ENCODE measurements around the gene CCDC88A. TPM values are rescaled to one million over a fixed set of nuclear protein-coding genes. Genes with fewer than 3 reads are reported as not detected.

Gene CCDC88A
- total RNA-seq, 1 experiment from 2014 or later = 21.6 TPM

- TF ChIP-seq EZH2 (IDR thresholded peaks at IDR 0.05; ENCODE audit: low read length, unreplicated experiment) (no peak), CTCF (conservative IDR thresholded peaks at IDR 0.05; ENCODE audit: low read depth, low read length) (no peak), EZH2phosphoT487 (IDR thresholded peaks at IDR 0.05; ENCODE audit: borderline replicate concordance, low read length) (no peak)
- intact Hi-C loops (cut with micrococcal nuclease) = no loop called here
- Histone ChIP-seq H3K27me3 (ENCODE audit: low read length) (no peaks in the 10 kb centered on the region), H4K20me1 (ENCODE audit: low read length) (no peaks in the 10 kb centered on the region), H3K4me2 (ENCODE audit: low read length) (no peak overlapping the region), H3K4me3 (ENCODE audit: low read length) (no peak overlapping the region), H3K36me3 (ENCODE audit: low read depth, low read length) (no peaks in the 10 kb centered on the region), H2AFZ (ENCODE audit: low read length) (no peak overlapping the region), H3K9ac (ENCODE audit: low read length) (no peak overlapping the region), H3K9me3 (ENCODE audit: low read length) (no peaks in the 10 kb centered on the region), H3F3A (ENCODE audit: low read length, unreplicated experiment) (no peaks in the 10 kb centered on the region), H3K4me1 (ENCODE audit: insufficient read depth, low read length) (peaks cover 6% of the 10 kb centered on the region; the same call in 1 of the 2 replicates), H3K27ac (ENCODE audit: low read length) (no peak overlapping the region), H3K79me2 (ENCODE audit: low read length) (no peaks in the 10 kb centered on the region), H3K9me2 (replicated peaks; ENCODE audit: low read length) (no peaks in the 10 kb centered on the region)
- DNase-seq (no peak), ATAC-seq (no peak)
- ChIA-PET POLR2A (ENCODE audit: unreplicated experiment) (no interaction called here), CTCF (no interaction called here)
- BruUV-seq (replicated peaks) = no TSS peak
These were observed 64.2 kb downstream of the CCDC88A start for GRCh38 chr2:55355451-55355850.

GRCh38 chr2:55351672-55352071 is 68.0 kb downstream of the CCDC88A start:
- H3K36me3 ChIP-seq (ENCODE audit: low read depth, low read length) = no peaks in the 10 kb centered on the region
- H3K9me2 ChIP-seq (replicated peaks; ENCODE audit: low read length) = no peaks in the 10 kb centered on the region
- BruUV-seq (replicated peaks) = no TSS peak
- H3K27ac ChIP-seq (ENCODE audit: low read length) = no peak overlapping the region
- H3K4me2 ChIP-seq (ENCODE audit: low read length) = no peak overlapping the region
- ATAC-seq (no peak), DNase-seq (no peak)
- no peak overlapping the region for H2AFZ ChIP-seq (ENCODE audit: low read length)
- no peaks in the 10 kb centered on the region for H3K4me1 ChIP-seq (ENCODE audit: insufficient read depth, low read length)
- no peaks in the 10 kb centered on the region for H3K9me3 ChIP-seq (ENCODE audit: low read length)
- H3K9ac ChIP-seq (ENCODE audit: low read length) = no peak overlapping the region
- intact Hi-C loops (cut with micrococcal nuclease) = no loop called here
- no peaks in the 10 kb centered on the region for H3K27me3 ChIP-seq (ENCODE audit: low read length)
- no peaks in the 10 kb centered on the region for H4K20me1 ChIP-seq (ENCODE audit: low read length)
- TF ChIP-seq CTCF (conservative IDR thresholded peaks at IDR 0.05; ENCODE audit: low read depth, low read length) (no peak), EZH2phosphoT487 (IDR thresholded peaks at IDR 0.05; ENCODE audit: borderline replicate concordance, low read length) (no peak), EZH2 (IDR thresholded peaks at IDR 0.05; ENCODE audit: low read length, unreplicated experiment) (no peak)
- CTCF ChIA-PET = no interaction called here
- no peaks in the 10 kb centered on the region for H3F3A ChIP-seq (ENCODE audit: low read length, unreplicated experiment)
- no peak overlapping the region for H3K4me3 ChIP-seq (ENCODE audit: low read length)
- no peaks in the 10 kb centered on the region for H3K79me2 ChIP-seq (ENCODE audit: low read length)
- POLR2A ChIA-PET (ENCODE audit: unreplicated experiment) = no interaction called here

GRCh38 chr2:55345064-55345463 is 74.6 kb downstream of the CCDC88A start:
- Histone ChIP-seq H3K4me3 (ENCODE audit: low read length) (no peak overlapping the region), H3K27ac (ENCODE audit: low read length) (no peak overlapping the region), H3K27me3 (ENCODE audit: low read length) (no peaks in the 10 kb centered on the region), H3F3A (ENCODE audit: low read length, unreplicated experiment) (no peaks in the 10 kb centered on the region), H3K9ac (ENCODE audit: low read length) (no peak overlapping the region), H2AFZ (ENCODE audit: low read length) (no peak overlapping the region), H3K36me3 (ENCODE audit: low read depth, low read length) (no peaks in the 10 kb centered on the region), H3K4me2 (ENCODE audit: low read length) (no peak overlapping the region), H3K4me1 (ENCODE audit: insufficient read depth, low read length) (no peaks in the 10 kb centered on the region), H3K9me2 (replicated peaks; ENCODE audit: low read length) (no peaks in the 10 kb centered on the region), H4K20me1 (ENCODE audit: low read length) (no peaks in the 10 kb centered on the region), H3K79me2 (ENCODE audit: low read length) (no peaks in the 10 kb centered on the region), H3K9me3 (ENCODE audit: low read length) (no peaks in the 10 kb centered on the region)
- ChIA-PET CTCF (no interaction called here), POLR2A (ENCODE audit: unreplicated experiment) (no interaction called here)
- DNase-seq (no peak), ATAC-seq (no peak)
- no TSS peak for BruUV-seq (replicated peaks)
- no peak for TF ChIP-seq EZH2 (IDR thresholded peaks at IDR 0.05; ENCODE audit: low read length, unreplicated experiment)
- TF ChIP-seq CTCF (conservative IDR thresholded peaks at IDR 0.05; ENCODE audit: low read depth, low read length) = no peak
- no peak for TF ChIP-seq EZH2phosphoT487 (IDR thresholded peaks at IDR 0.05; ENCODE audit: borderline replicate concordance, low read length)
- intact Hi-C loops (cut with micrococcal nuclease) = no loop called here
